WERI-Rb-1 (cell line): ENCODE results near the gene ADCY10.

Experiments
- DNase-seq: peaks from one replicate; pipeline ENCODE4 v3.0.0-alpha.2; 2020
- H3K27ac ChIP-seq: fragments of 250-450 bp; sonication (Bioruptor Pico); 2 replicates; pipeline ENCODE4 v1.5.1; 2020; ENCODE audit warnings: mild to moderate bottlenecking, moderate library complexity
- H3K27me3 ChIP-seq: fragments of 250-450 bp; sonication (Bioruptor Pico); 2 replicates; pipeline ENCODE4 v1.5.1; 2021; ENCODE audit warnings: mild to moderate bottlenecking, low read depth, moderate library complexity; ENCODE audit not compliant: insufficient read depth, severe bottlenecking
- H3K36me3 ChIP-seq: fragments of 250-450 bp; sonication (Bioruptor Pico); 2 replicates; pipeline ENCODE4 v1.5.1; 2020; ENCODE audit warnings: mild to moderate bottlenecking, moderate library complexity
- H3K4me3 ChIP-seq: 2 replicates; pipeline ENCODE4 v1.5.1; 2011; ENCODE audit warnings: low read depth, mild to moderate bottlenecking, control low read depth, low read length
- H3K9me3 ChIP-seq: fragments of 250-450 bp; sonication (Bioruptor Pico); 2 replicates; pipeline ENCODE4 v1.5.1; 2021; ENCODE audit warnings: mild to moderate bottlenecking, moderate library complexity; ENCODE audit not compliant: severe bottlenecking
- CTCF ChIP-seq: IDR thresholded peaks from 2 replicates; pipeline ENCODE4 v1.5.1; 2011; ENCODE audit warnings: low read depth, mild to moderate bottlenecking, control low read depth, inconsistent platforms, low read length

The ADCY10 gene

GRCh38 chr1:167776151-167776550 lies 137.8 kb downstream of the ADCY10 start:
- H3K36me3 ChIP-seq: no peaks in the 10 kb centered on the region
- DNase-seq: no peak

GRCh38 chr1:167775178-167775577 lies 138.8 kb downstream of the ADCY10 start:
- no peak overlapping the region for H3K4me3 ChIP-seq
- H3K9me3 ChIP-seq: no peaks in the 10 kb centered on the region
- TF ChIP-seq CTCF: no peak
- no peaks in the 10 kb centered on the region for H3K27me3 ChIP-seq
- H3K36me3 ChIP-seq: no peaks in the 10 kb centered on the region
- H3K27ac ChIP-seq: no peak overlapping the region
- DNase-seq: no peak

More at GRCh38 chr1:167776151-167776550, 137.8 kb downstream of the ADCY10 start:
- Histone ChIP-seq H3K27me3 (no peaks in the 10 kb centered on the region), H3K4me3 (no peak overlapping the region), H3K9me3 (no peaks in the 10 kb centered on the region), H3K27ac (no peak overlapping the region)
- TF ChIP-seq CTCF: no peak

- Histone ChIP-seq H3K9me3 (no peaks in the 10 kb centered on the region), H3K36me3 (no peaks in the 10 kb centered on the region), H3K27me3 (no peaks in the 10 kb centered on the region), H3K27ac (no peak overlapping the region), H3K4me3 (no peak overlapping the region)
- no peak for DNase-seq
- TF ChIP-seq CTCF: no peak
Measured at GRCh38 chr1:167774710-167775109, 139.2 kb downstream of the ADCY10 start.

GRCh38 chr1:167773516-167773915 lies 140.4 kb downstream of the ADCY10 start:
- Histone ChIP-seq H3K9me3 (no peaks in the 10 kb centered on the region), H3K36me3 (no peaks in the 10 kb centered on the region), H3K4me3 (no peak overlapping the region), H3K27ac (no peak overlapping the region), H3K27me3 (no peaks in the 10 kb centered on the region)
- no peak for DNase-seq
- TF ChIP-seq CTCF: no peak

GRCh38 chr1:167772436-167772835 lies 141.5 kb downstream of the ADCY10 start:
- H3K27ac ChIP-seq: no peak overlapping the region
- TF ChIP-seq CTCF: no peak
- no peaks in the 10 kb centered on the region for H3K36me3 ChIP-seq
- no peak for DNase-seq
- no peak overlapping the region for H3K4me3 ChIP-seq
- H3K9me3 ChIP-seq: no peaks in the 10 kb centered on the region
- no peaks in the 10 kb centered on the region for H3K27me3 ChIP-seq

GRCh38 chr1:167770127-167770526 lies 143.8 kb downstream of the ADCY10 start:
- Histone ChIP-seq H3K27ac (no peak overlapping the region), H3K9me3 (no peaks in the 10 kb centered on the region), H3K4me3 (no peak overlapping the region), H3K27me3 (no peaks in the 10 kb centered on the region), H3K36me3 (peaks cover 3% of the 10 kb centered on the region; the same call in 1 of the 2 replicates)
- TF ChIP-seq CTCF: no peak
- no peak for DNase-seq
